ENCODE measurements around the gene TBX4.
A peak's percentile ranks its signal among the peaks of the same experiment; 100 is the strongest.

TBX4 gene

GRCh38 chr17:61410141-61411010 lies 41.8 kb upstream of the TBX4 start:
- TF ChIP-seq CTCF (IDR thresholded peaks at IDR 0.05; ENCODE audit: insufficient read depth, low read depth, low read length, missing control alignments): peak; percentile 37
- no peak overlapping the region for H3K4me3 ChIP-seq (ENCODE audit: low read depth, low read length)
- DNase-seq (ENCODE audit: low read depth): peak; percentile 57

- no peak for TF ChIP-seq CTCF (IDR thresholded peaks at IDR 0.05; ENCODE audit: insufficient read depth, low read depth, low read length, missing control alignments)
- no peak overlapping the region for H3K4me3 ChIP-seq (ENCODE audit: low read depth, low read length)
- no peak for DNase-seq (ENCODE audit: low read depth)
Measured at GRCh38 chr17:61411011-61411260, 41.3 kb upstream of the TBX4 start.

GRCh38 chr17:61411261-61412142 lies 40.7 kb upstream of the TBX4 start:
- no peak for TF ChIP-seq CTCF (IDR thresholded peaks at IDR 0.05; ENCODE audit: insufficient read depth, low read depth, low read length, missing control alignments)
- DNase-seq (ENCODE audit: low read depth): no peak
- H3K4me3 ChIP-seq (ENCODE audit: low read depth, low read length): peak overlapping the region; percentile 57

- TF ChIP-seq CTCF (IDR thresholded peaks at IDR 0.05; ENCODE audit: insufficient read depth, low read depth, low read length, missing control alignments): peak; percentile 85
- peak; percentile 57 for DNase-seq (ENCODE audit: low read depth)
- peak overlapping the region; percentile 57 for H3K4me3 ChIP-seq (ENCODE audit: low read depth, low read length)
Measured at GRCh38 chr17:61412143-61412859, 39.9 kb upstream of the TBX4 start.

DNA sequence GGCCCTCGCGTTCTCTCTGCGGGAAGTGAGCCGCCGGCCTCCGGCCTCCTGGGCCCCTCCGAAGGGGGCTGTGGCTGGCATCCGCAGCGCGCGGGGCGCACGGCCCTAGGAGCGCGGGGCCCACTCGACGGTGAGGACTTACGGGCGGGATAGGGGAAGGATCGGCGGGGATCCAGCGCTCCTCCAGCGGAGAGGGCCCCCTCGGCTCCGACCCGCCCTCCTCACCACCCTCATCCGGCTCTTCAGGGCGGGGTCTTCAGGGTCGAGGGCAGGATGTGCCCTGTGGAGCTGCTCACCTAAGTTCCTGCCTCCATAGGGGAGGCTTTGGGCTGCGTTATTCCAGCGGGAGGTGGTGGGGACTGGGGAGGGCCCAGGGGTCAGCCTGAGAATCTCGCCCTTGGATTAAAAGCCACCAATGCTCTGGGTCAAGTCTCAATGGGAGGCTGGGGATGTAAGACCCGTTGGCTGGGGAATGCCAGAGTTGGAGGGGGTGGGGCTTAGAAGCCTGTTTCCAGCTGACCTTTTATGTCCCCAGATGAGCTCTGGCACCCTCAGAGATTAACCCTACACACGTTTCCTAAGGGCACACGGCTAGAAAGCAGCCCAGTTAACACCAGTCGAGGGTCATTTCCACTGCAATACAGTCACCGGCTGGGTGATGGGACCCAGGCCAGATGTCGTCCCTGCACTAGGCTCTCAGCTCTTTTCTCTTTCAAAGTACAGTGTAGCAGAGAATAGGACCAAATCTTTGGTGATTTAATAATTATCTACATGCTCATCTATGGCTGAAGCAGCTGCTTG lies 39.2 kb upstream of the TBX4 start:
- no peak overlapping the region for H3K4me3 ChIP-seq (ENCODE audit: low read depth, low read length)
- no peak for TF ChIP-seq CTCF (IDR thresholded peaks at IDR 0.05; ENCODE audit: insufficient read depth, low read depth, low read length, missing control alignments)
- DNase-seq (ENCODE audit: low read depth): no peak

DNA sequence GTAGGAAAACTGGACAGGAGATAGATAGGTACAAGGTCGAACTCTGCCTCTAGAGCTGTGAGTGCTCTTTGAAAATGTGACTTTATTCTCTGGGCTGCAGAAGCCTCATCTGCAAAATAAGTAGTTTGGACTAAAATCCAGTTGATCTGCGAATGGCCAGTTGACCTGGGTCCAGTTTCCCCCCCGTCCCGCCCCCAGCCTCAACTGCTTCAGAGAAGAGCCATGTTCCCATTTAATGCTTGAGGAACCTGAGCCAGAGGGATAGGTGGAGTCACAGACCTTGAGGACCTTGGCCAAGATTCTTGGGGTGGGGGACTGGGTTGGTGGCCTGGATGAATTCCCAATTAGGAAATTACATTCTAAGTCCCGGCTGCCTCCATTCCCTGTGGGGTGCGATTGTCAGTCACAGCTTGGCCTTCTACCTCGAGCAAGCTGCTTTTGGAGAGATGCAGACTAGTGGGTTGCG lies 38.5 kb upstream of the TBX4 start:
- TF ChIP-seq CTCF (IDR thresholded peaks at IDR 0.05; ENCODE audit: insufficient read depth, low read depth, low read length, missing control alignments): no peak
- DNase-seq (ENCODE audit: low read depth): no peak
- H3K4me3 ChIP-seq (ENCODE audit: low read depth, low read length): no peak overlapping the region

Measured in GM12865 (cell line).